ENCODE measurements around the gene FDXR.

FDXR gene

DNA sequence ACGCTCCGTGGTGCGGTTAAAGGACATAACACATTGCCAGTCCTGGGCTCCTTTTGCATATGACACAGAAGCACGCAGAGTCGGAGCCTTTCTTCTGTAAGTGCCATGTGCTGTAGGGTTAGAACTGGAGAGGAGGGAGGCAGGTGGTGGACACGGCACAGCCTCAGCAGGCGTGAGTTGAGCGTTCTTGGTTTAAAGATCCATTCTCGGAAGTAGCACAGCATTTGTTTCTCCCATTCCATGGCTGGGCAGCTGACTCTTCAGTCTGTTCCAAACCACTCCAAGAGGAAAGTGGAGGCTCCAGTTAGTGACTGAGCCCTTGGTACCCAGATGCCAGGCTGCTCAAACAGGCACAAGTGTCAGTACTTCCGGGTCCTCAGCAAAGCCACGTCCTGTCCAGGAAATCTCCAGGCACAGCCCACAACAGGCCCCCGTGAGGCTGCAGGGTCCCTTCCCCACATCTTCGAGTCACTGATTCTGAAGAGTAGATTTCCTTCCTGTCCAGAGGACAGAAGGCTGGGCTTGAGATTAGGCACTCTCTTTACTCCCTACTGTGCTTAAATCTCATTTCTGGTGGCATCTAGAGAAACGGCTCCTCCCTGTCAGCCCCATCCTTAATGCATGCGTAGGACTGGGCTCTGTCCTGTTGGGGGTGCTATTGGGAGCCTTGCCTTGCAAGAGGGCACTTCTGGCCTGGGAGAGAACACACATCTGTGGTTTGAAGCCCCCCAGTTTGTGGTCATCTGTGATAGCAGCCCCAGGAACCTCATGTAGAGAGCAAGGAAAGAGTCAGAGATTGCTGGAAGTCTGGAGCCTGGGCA lies 57.0 kb downstream of the FDXR start:
- Histone ChIP-seq H3K4me3 (ENCODE audit: low read depth in 1 of 5, low read length in 5 of 5) (no peak overlapping the region), H3K27me3 (ENCODE audit: control insufficient read depth in 5 of 5, insufficient read depth in 4 of 5, low read length in 5 of 5) (no peaks in the 10 kb centered on the region), H3K9me3 (ENCODE audit: control insufficient read depth in 5 of 5, low read length in 5 of 5) (no peaks in the 10 kb centered on the region), H3K4me1 (ENCODE audit: control insufficient read depth in 5 of 5, insufficient read depth in 5 of 5, low read length in 5 of 5) (peaks cover 4 to 38% (median 32%) of the 10 kb centered on the region in 5 donors), H3K27ac (ENCODE audit: low read depth, low read length) (no peak overlapping the region), H3K36me3 (ENCODE audit: control insufficient read depth in 5 of 5, insufficient read depth in 5 of 5, low read length in 5 of 5) (peaks cover 0 to 36% (median 26%) of the 10 kb centered on the region in 5 donors), H3K9ac (ENCODE audit: low read length in 5 of 5) (no peak overlapping the region)

GRCh38 chr17:74815067-74815466 lies 57.7 kb downstream of the FDXR start:
- Histone ChIP-seq H3K4me1 (ENCODE audit: control insufficient read depth in 5 of 5, insufficient read depth in 5 of 5, low read length in 5 of 5) (peaks cover 4 to 45% (median 32%) of the 10 kb centered on the region in 5 donors), H3K27me3 (ENCODE audit: control insufficient read depth in 5 of 5, insufficient read depth in 4 of 5, low read length in 5 of 5) (no peaks in the 10 kb centered on the region), H3K9ac (ENCODE audit: low read length in 5 of 5) (no peak overlapping the region), H3K36me3 (ENCODE audit: control insufficient read depth in 5 of 5, insufficient read depth in 5 of 5, low read length in 5 of 5) (peaks cover 0 to 34% (median 20%) of the 10 kb centered on the region in 5 donors), H3K9me3 (ENCODE audit: control insufficient read depth in 5 of 5, low read length in 5 of 5) (no peaks in the 10 kb centered on the region), H3K4me3 (ENCODE audit: low read depth in 1 of 5, low read length in 5 of 5) (no peak overlapping the region), H3K27ac (ENCODE audit: low read depth, low read length) (no peak overlapping the region)

DNA sequence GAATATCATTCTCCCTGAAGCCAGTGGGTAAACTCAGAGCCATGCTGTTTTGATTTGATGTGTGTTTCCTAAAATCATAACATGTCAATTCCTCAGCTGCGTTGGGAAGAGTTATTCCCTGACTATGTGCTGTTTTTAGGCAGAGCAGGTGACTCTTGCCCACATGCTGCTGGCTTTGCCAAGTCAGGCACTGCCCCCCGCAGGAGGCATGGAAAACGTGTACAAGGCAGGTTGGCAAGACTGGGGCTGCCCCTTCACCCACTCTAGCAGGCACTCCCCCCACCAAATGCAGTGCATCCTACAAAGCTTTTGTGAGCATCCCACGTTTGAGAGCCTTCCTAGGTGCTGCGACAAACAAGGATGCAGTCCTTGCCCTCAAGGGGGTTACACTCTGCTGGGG lies 58.3 kb downstream of the FDXR start:
- Histone ChIP-seq H3K36me3 (ENCODE audit: control insufficient read depth in 5 of 5, insufficient read depth in 5 of 5, low read length in 5 of 5) (peaks cover 0 to 32% (median 14%) of the 10 kb centered on the region in 5 donors), H3K9ac (ENCODE audit: low read length in 5 of 5) (no peak overlapping the region), H3K9me3 (ENCODE audit: control insufficient read depth in 5 of 5, low read length in 5 of 5) (no peaks in the 10 kb centered on the region), H3K4me3 (ENCODE audit: low read depth in 1 of 5, low read length in 5 of 5) (no peak overlapping the region), H3K27ac (ENCODE audit: low read depth, low read length) (no peak overlapping the region), H3K4me1 (ENCODE audit: control insufficient read depth in 5 of 5, insufficient read depth in 5 of 5, low read length in 5 of 5) (peaks cover 4 to 51% (median 32%) of the 10 kb centered on the region in 5 donors), H3K27me3 (ENCODE audit: control insufficient read depth in 5 of 5, insufficient read depth in 4 of 5, low read length in 5 of 5) (no peaks in the 10 kb centered on the region)

All from subcutaneous abdominal adipose tissue (tissue), 5 donors.